MM.1S (cell line): Measurements from ENCODE around the gene TRABD2B.

Experiments used
- CTCF ChIP-seq: fragments of 300-600 bp; sonication (generic); IDR thresholded peaks from 2 replicates; pipeline ENCODE4 v1.5.1; 2016; ENCODE audit warnings: antibody characterized with exemption, low read length, mixed read lengths
- EZH2 ChIP-seq: fragments of 300-600 bp; sonication (generic); optimal IDR thresholded peaks from 2 replicates; pipeline ENCODE3; 2017; ENCODE audit warnings: low read depth, mild to moderate bottlenecking, antibody characterized with exemption, low read length, mixed read lengths
- EZH2phosphoT487 ChIP-seq: fragments of 300-600 bp; sonication (generic); IDR thresholded peaks from 2 replicates; pipeline ENCODE4 v1.6.1; 2018; ENCODE audit warnings: antibody characterized with exemption, low read length

GRCh38 chr1:47796626-47797025 lies 200.6 kb downstream of the TRABD2B start:
- no peak for TF ChIP-seq CTCF
- TF ChIP-seq EZH2: no peak
- TF ChIP-seq EZH2phosphoT487: no peak
